HL-60 (cell line): ENCODE results near the gene TMEM150A.

Experiments
- DNase-seq, 2 experiments: peaks; one replicate each; pipeline ENCODE4 v3.0.0-alpha.2; 2010 to 2020; ENCODE audit warnings: low read depth in 1 of 2, low spot score in 1 of 2
- H3K27ac ChIP-seq: fragments of 250-450 bp; sonication (Bioruptor Pico); replicated peaks from 2 replicates; pipeline ENCODE4 v1.5.1; 2020; ENCODE audit warnings: mild to moderate bottlenecking, moderate library complexity
- H3K27me3 ChIP-seq: fragments of 250-450 bp; sonication (Bioruptor Pico); 2 replicates; pipeline ENCODE4 v1.5.1; 2021; ENCODE audit warnings: mild to moderate bottlenecking, moderate library complexity; ENCODE audit not compliant: insufficient read depth, poor library complexity, severe bottlenecking
- H3K4me3 ChIP-seq: replicated peaks from 2 replicates; pipeline ENCODE4 v1.5.1; 2011; ENCODE audit warnings: mild to moderate bottlenecking, control low read depth, low read length; ENCODE audit not compliant: insufficient read depth
- GABPA ChIP-seq: IDR thresholded peaks from 2 replicates; pipeline ENCODE4 v1.6.1; 2012; ENCODE audit warnings: low read depth
- POLR2AphosphoS5 ChIP-seq: IDR thresholded peaks from 2 replicates; pipeline ENCODE4 v1.6.1; 2012; ENCODE audit warnings: low read depth
- SPI1 ChIP-seq: IDR thresholded peaks from 2 replicates; pipeline ENCODE4 v1.6.1; 2012; ENCODE audit warnings: low read depth, mild to moderate bottlenecking, borderline replicate concordance
- TF ChIP-seq, protein P1 (sequence below): IDR thresholded peaks from 2 replicates; pipeline ENCODE4 v1.6.1; 2012; ENCODE audit warnings: low read depth; ENCODE audit not compliant: insufficient replicate concordance
- TF ChIP-seq, protein P2 (sequence below): IDR thresholded peaks from one replicate; pipeline ENCODE4 v1.5.1; 2011; ENCODE audit warnings: low read length, control low read depth, inconsistent platforms; ENCODE audit not compliant: insufficient read depth

TMEM150A gene

DNA sequence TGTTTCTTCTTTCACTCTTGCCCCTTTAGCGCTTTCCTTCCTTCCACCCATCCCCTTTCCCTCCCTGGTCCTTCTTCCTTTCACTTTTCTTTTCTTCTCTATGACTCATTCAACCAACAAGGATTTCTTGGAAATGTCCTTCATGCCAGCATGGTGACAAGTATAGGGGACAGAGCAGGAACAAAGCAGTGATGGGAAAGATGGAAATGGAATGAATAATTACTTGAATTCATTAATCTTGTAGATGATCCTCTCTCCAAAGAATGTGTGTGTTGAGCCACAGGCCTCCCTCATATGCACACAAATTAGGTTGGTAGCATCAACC lies 16.8 kb downstream of the TMEM150A start:
- H3K27ac ChIP-seq: peak overlapping the region; percentile 63
- H3K27me3 ChIP-seq: no peaks in the 10 kb centered on the region
- no peak overlapping the region for H3K4me3 ChIP-seq
- DNase-seq: no peak
- TF ChIP-seq POLR2AphosphoS5: no peak
- no peak for TF ChIP-seq SPI1
- TF ChIP-seq, protein P1, sequence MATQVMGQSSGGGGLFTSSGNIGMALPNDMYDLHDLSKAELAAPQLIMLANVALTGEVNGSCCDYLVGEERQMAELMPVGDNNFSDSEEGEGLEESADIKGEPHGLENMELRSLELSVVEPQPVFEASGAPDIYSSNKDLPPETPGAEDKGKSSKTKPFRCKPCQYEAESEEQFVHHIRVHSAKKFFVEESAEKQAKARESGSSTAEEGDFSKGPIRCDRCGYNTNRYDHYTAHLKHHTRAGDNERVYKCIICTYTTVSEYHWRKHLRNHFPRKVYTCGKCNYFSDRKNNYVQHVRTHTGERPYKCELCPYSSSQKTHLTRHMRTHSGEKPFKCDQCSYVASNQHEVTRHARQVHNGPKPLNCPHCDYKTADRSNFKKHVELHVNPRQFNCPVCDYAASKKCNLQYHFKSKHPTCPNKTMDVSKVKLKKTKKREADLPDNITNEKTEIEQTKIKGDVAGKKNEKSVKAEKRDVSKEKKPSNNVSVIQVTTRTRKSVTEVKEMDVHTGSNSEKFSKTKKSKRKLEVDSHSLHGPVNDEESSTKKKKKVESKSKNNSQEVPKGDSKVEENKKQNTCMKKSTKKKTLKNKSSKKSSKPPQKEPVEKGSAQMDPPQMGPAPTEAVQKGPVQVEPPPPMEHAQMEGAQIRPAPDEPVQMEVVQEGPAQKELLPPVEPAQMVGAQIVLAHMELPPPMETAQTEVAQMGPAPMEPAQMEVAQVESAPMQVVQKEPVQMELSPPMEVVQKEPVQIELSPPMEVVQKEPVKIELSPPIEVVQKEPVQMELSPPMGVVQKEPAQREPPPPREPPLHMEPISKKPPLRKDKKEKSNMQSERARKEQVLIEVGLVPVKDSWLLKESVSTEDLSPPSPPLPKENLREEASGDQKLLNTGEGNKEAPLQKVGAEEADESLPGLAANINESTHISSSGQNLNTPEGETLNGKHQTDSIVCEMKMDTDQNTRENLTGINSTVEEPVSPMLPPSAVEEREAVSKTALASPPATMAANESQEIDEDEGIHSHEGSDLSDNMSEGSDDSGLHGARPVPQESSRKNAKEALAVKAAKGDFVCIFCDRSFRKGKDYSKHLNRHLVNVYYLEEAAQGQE: no peak
- TF ChIP-seq, protein P2, sequence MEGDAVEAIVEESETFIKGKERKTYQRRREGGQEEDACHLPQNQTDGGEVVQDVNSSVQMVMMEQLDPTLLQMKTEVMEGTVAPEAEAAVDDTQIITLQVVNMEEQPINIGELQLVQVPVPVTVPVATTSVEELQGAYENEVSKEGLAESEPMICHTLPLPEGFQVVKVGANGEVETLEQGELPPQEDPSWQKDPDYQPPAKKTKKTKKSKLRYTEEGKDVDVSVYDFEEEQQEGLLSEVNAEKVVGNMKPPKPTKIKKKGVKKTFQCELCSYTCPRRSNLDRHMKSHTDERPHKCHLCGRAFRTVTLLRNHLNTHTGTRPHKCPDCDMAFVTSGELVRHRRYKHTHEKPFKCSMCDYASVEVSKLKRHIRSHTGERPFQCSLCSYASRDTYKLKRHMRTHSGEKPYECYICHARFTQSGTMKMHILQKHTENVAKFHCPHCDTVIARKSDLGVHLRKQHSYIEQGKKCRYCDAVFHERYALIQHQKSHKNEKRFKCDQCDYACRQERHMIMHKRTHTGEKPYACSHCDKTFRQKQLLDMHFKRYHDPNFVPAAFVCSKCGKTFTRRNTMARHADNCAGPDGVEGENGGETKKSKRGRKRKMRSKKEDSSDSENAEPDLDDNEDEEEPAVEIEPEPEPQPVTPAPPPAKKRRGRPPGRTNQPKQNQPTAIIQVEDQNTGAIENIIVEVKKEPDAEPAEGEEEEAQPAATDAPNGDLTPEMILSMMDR: no peak
- TF ChIP-seq GABPA: no peak

GRCh38 chr2:85584857-85585780 lies 17.4 kb downstream of the TMEM150A start:
- TF ChIP-seq GABPA (no peak), SPI1 (peak; percentile 83), POLR2AphosphoS5 (no peak; the same call in none of the 2 replicates)
- TF ChIP-seq, protein P2: no peak
- TF ChIP-seq, protein P1: no peak
- H3K27ac ChIP-seq: peak overlapping the region; percentile 63
- H3K27me3 ChIP-seq: no peaks in the 10 kb centered on the region
- DNase-seq: peak in 1 of 2 experiments; percentile 35
- no peak overlapping the region for H3K4me3 ChIP-seq

DNA sequence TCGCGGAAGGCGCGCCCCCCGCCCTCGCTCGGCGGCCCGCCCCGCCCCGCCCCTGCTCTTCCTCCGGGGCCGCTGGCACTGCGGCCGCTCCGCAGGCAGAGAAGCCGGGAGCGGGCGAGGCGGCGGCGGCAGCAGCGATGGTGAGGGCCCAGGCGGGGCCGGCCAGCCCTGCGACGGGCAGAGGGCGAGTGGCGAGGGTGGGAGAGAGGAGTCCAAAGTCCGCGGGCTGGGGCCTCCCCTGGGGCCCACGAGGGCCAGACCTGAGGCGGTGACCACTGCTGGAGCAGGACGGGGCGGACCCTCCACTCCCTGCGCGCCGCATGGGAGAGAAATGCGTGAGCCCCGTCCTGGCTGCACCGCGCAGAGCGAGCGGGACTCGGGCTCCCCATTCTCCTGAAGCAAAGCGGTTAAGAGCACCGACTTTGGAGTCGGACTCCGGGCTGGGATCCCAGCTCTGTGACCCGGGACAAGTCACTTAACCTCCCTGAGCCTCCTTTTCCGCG lies 18.1 kb downstream of the TMEM150A start, which contains the start of gene VAMP5:
VAMP5 (plus strand) TSS at position 78 of the 503 bp plus-strand sequence; CDS start at position 138, 60 bp downstream.
- TF ChIP-seq, protein P1: no peak
- no peak for TF ChIP-seq SPI1
- TF ChIP-seq GABPA: no peak
- TF ChIP-seq, protein P2: no peak
- TF ChIP-seq POLR2AphosphoS5: no peak
- H3K27ac ChIP-seq: peak within 1 kb of the TSS; percentile 63
- H3K4me3 ChIP-seq: no peak within 1 kb of the TSS

More for the DNA sequence above, 18.1 kb downstream of the TMEM150A start, which contains the start of gene VAMP5:
- no peaks in the 10 kb centered on the region for H3K27me3 ChIP-seq
- no peak for DNase-seq
